Neural cell (in vitro differentiated cells): ENCODE results near the gene REC8. TPM values are rescaled to one million over a fixed set of nuclear protein-coding genes. Genes with fewer than 3 reads are reported as not detected.

Experiments
- H2AFZ ChIP-seq: fragments of 200-600, 300-800 bp; sonication (generic), shearing (Covaris generic); 2 replicates; pipeline ENCODE4 v1.6.0; 2014; ENCODE audit warnings: low read depth, mild to moderate bottlenecking, antibody characterized with exemption, low read length, moderate library complexity
- H3F3A ChIP-seq: fragments of 200-600 bp; shearing (Covaris generic); 2 replicates; pipeline ENCODE4 v1.6.1; 2016; ENCODE audit warnings: mild to moderate bottlenecking, moderate library complexity, mixed read lengths, antibody characterized with exemption, low read length; ENCODE audit not compliant: insufficient read depth, poor library complexity, severe bottlenecking
- H3K27ac ChIP-seq: fragments of 200-600, 300-800 bp; sonication (generic), shearing (Covaris generic); 2 replicates; pipeline ENCODE4 v1.5.1; 2014; ENCODE audit warnings: mild to moderate bottlenecking, low read length, moderate library complexity
- H3K27me3 ChIP-seq: fragments of 300-800, 200-600 bp; sonication (generic), shearing (Covaris generic); 2 replicates; pipeline ENCODE4 v1.6.0; 2014; ENCODE audit warnings: mild to moderate bottlenecking, low read depth, low read length, moderate library complexity; ENCODE audit not compliant: insufficient read depth
- H3K36me3 ChIP-seq: fragments of 300-800, 200-600 bp; sonication (generic), shearing (Covaris generic); 2 replicates; pipeline ENCODE4 v1.5.1; 2014; ENCODE audit warnings: mild to moderate bottlenecking, antibody characterized with exemption, low read length, moderate library complexity; ENCODE audit not compliant: insufficient read depth
- H3K4me2 ChIP-seq: fragments of 300-800, 200-600 bp; sonication (generic), shearing (Covaris generic); 2 replicates; pipeline ENCODE4 v1.6.0; 2014; ENCODE audit warnings: mild to moderate bottlenecking, low read length
- H3K4me3 ChIP-seq: fragments of 300-800, 200-600 bp; sonication (generic), shearing (Covaris generic); 2 replicates; pipeline ENCODE4 v1.5.1; 2014; ENCODE audit warnings: mild to moderate bottlenecking, low read length, moderate library complexity
- H3K79me2 ChIP-seq: fragments of 200-600 bp; shearing (Covaris generic); replicated peaks from 2 replicates; pipeline ENCODE4 v1.6.0; 2014; ENCODE audit warnings: mild to moderate bottlenecking, low read length, moderate library complexity; ENCODE audit not compliant: insufficient read depth
- H3K9ac ChIP-seq: fragments of 300-800, 200-600 bp; sonication (generic), shearing (Covaris generic); 2 replicates; pipeline ENCODE4 v1.6.1; 2016; ENCODE audit warnings: mild to moderate bottlenecking, low read length, mixed read lengths
- H3K9me2 ChIP-seq: fragments of 200-600 bp; shearing (Covaris generic); 2 replicates; pipeline ENCODE4 v1.6.1; 2016; ENCODE audit warnings: mild to moderate bottlenecking, low read length, mixed read lengths; ENCODE audit not compliant: insufficient read depth
- H3K9me3 ChIP-seq: fragments of 200-600, 300-800 bp; sonication (generic), shearing (Covaris generic); 2 replicates; pipeline ENCODE4 v1.6.1; 2016; ENCODE audit warnings: mild to moderate bottlenecking, mixed run types, low read length, moderate library complexity, mixed read lengths
- H4K20me1 ChIP-seq: fragments of 200-600 bp; shearing (Covaris generic); 2 replicates; pipeline ENCODE4 v1.6.1; 2016; ENCODE audit warnings: mild to moderate bottlenecking, mixed run types; ENCODE audit not compliant: insufficient read depth
- CTCF ChIP-seq: fragments of 450-650 bp; IDR thresholded peaks from 2 replicates; pipeline ENCODE4 v1.5.1; 2014; ENCODE audit warnings: antibody characterized with exemption, mild to moderate bottlenecking, moderate library complexity; ENCODE audit not compliant: poor library complexity, severe bottlenecking
- EP300 ChIP-seq: fragments of 450-650 bp; conservative IDR thresholded peaks from 2 replicates; pipeline ENCODE4 v1.6.1; 2014; ENCODE audit warnings: antibody characterized with exemption, mild to moderate bottlenecking, moderate library complexity; ENCODE audit not compliant: poor library complexity, severe bottlenecking
- EZH2 ChIP-seq: fragments of 200-600, 300-800 bp; shearing (Covaris generic), sonication (generic); IDR thresholded peaks from 2 replicates; pipeline ENCODE4 v1.6.1; 2014; ENCODE audit warnings: antibody characterized with exemption, low read length, borderline replicate concordance, mild to moderate bottlenecking; ENCODE audit not compliant: insufficient read depth, poor library complexity, severe bottlenecking
- MXI1 ChIP-seq: fragments of 450-650 bp; conservative IDR thresholded peaks from 2 replicates; pipeline ENCODE4 v1.6.1; 2014; ENCODE audit warnings: antibody characterized with exemption, mild to moderate bottlenecking; ENCODE audit not compliant: poor library complexity, severe bottlenecking
- POLR2AphosphoS5 ChIP-seq: IDR thresholded peaks from 2 replicates; pipeline ENCODE4 v1.6.1; 2012
- RAD21 ChIP-seq: fragments of 450-650 bp; conservative IDR thresholded peaks from 2 replicates; pipeline ENCODE4 v1.6.1; 2014; ENCODE audit warnings: antibody characterized with exemption, mild to moderate bottlenecking, moderate library complexity
- REST ChIP-seq: IDR thresholded peaks from 2 replicates; pipeline ENCODE4 v1.6.1; 2012; ENCODE audit warnings: borderline replicate concordance
- SMC3 ChIP-seq: fragments of 450-650 bp; conservative IDR thresholded peaks from 2 replicates; pipeline ENCODE4 v1.6.1; 2014; ENCODE audit warnings: antibody characterized with exemption, mild to moderate bottlenecking, moderate library complexity; ENCODE audit not compliant: poor library complexity
- TAF1 ChIP-seq: IDR thresholded peaks from 2 replicates; pipeline ENCODE4 v1.6.1; 2012; ENCODE audit warnings: low read depth
- polyA plus RNA-seq: library from polyadenylated mRNA; depleted of rRNA; stranded (reverse); fragments of >200 nt; gene quantifications from 2 replicates; pipeline ENCODE4 v1.2.3, GENCODE V29; 2014

REC8 gene
- polyA plus RNA-seq, 1 donor from 2014 or later, result 18.5 TPM

- no peak overlapping the region for H3K9ac ChIP-seq
These were observed 22.4 kb upstream of the REC8 start for GRCh38 chr14:24149302-24149969.

GRCh38 chr14:24150061-24150460, 21.8 kb upstream of the REC8 start:
- H2AFZ ChIP-seq, result no peak overlapping the region
- no peaks in the 10 kb centered on the region for H4K20me1 ChIP-seq
- H3K27ac ChIP-seq, result no peak overlapping the region
- no peaks in the 10 kb centered on the region for H3K27me3 ChIP-seq
- H3K79me2 ChIP-seq, result peaks cover 9% of the 10 kb centered on the region
- no peak overlapping the region for H3K4me3 ChIP-seq
- H3K36me3 ChIP-seq, result no peaks in the 10 kb centered on the region
- no peaks in the 10 kb centered on the region for H3K9me2 ChIP-seq
- H3F3A ChIP-seq, result no peaks in the 10 kb centered on the region
- no peak overlapping the region for H3K9ac ChIP-seq
- TF ChIP-seq CTCF (no peak), RAD21 (no peak), MXI1 (no peak), EP300 (no peak), POLR2AphosphoS5 (no peak), EZH2 (no peak), SMC3 (no peak), REST (no peak), TAF1 (no peak)
- no peaks in the 10 kb centered on the region for H3K9me3 ChIP-seq
- H3K4me2 ChIP-seq, result no peak overlapping the region

More at GRCh38 chr14:24149302-24149969, 22.4 kb upstream of the REC8 start:
- Histone ChIP-seq H3K27ac (no peak overlapping the region), H2AFZ (no peak overlapping the region), H4K20me1 (no peaks in the 10 kb centered on the region), H3K4me3 (no peak overlapping the region), H3K36me3 (no peaks in the 10 kb centered on the region), H3K9me2 (no peaks in the 10 kb centered on the region), H3K27me3 (no peaks in the 10 kb centered on the region), H3K4me2 (no peak overlapping the region), H3K79me2 (peaks cover 9% of the 10 kb centered on the region), H3F3A (no peaks in the 10 kb centered on the region), H3K9me3 (no peaks in the 10 kb centered on the region)
- no peak for TF ChIP-seq MXI1
- TF ChIP-seq EP300, result no peak
- no peak for TF ChIP-seq REST
- TF ChIP-seq POLR2AphosphoS5, result no peak
- no peak for TF ChIP-seq EZH2
